Measurements from ENCODE around the gene PRKAG2.

Gene PRKAG2

DNA sequence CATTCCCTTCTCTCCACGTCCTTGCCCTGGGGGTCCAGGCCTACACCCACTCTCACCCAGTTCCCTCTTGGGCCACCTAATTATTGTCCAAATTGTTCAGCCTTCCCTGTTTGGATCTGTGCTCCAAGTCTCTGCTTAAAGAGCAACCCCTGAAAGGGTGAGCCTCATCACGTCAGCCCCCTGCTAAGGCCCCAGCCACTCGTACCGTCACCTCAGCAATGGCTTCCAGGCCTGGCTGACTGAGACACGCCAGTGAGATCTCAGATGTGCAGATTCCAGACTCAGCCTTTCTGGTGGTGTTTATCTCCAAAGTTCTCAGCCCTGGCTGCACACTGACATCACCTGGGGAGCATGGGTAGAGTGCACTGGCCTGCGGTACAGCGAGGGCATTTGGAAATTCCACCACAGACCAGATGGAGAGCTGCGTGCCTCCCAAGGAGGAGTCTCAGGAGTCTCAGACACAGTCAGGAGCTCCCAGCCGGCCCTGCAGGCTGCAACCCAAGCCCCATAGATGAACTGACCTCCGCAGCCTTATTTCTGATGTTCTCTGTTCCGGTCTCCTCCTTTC, 87.5 kb downstream of the PRKAG2 start:
- H3K4me3 ChIP-seq (ENCODE audit: low read length in 2 of 2), result no peak overlapping the region
- peaks cover 0 to 17% (median 3%) of the 10 kb centered on the region in 3 experiments for H3K27me3 ChIP-seq (ENCODE audit: control insufficient read depth in 3 of 3, insufficient read depth in 3 of 3, low read depth in 1 of 3, low read length in 3 of 3)
- H2AFZ ChIP-seq (ENCODE audit: low read length), result no peak overlapping the region
- no peak overlapping the region for H2BK15ac ChIP-seq (ENCODE audit: low read length)
- H2BK12ac ChIP-seq (ENCODE audit: low read length), result no peak overlapping the region
- no peak overlapping the region for H2BK120ac ChIP-seq (ENCODE audit: low read depth, low read length)
- H4K91ac ChIP-seq (ENCODE audit: low read depth, low read length, poor library complexity), result peak overlapping the region; percentile 13
- H4K8ac ChIP-seq (ENCODE audit: low read depth, low read length), result no peak overlapping the region
- no CpG with 5 or more reads among the region's 11 CpGs for WGBS, 2 donors (ENCODE audit: extremely low coverage in 2 of 2, insufficient read length in 2 of 2, insufficient replicate concordance in 1 of 2)
- DNase-seq (ENCODE audit: low spot score), result no peak
- peak overlapping the region; percentile 85 for H3K18ac ChIP-seq (ENCODE audit: low read length)
- no peaks in the 10 kb centered on the region for H3K79me1 ChIP-seq (ENCODE audit: low read depth, low read length)
- H3K4me1 ChIP-seq (ENCODE audit: control insufficient read depth in 2 of 2, insufficient read depth in 1 of 2, low read depth in 1 of 2, low read length in 2 of 2), result peaks cover 0 to 3% of the 10 kb centered on the region in 2 donors
- H2BK5ac ChIP-seq (ENCODE audit: low read length), result no peak overlapping the region
- H3K4me2 ChIP-seq (ENCODE audit: insufficient read depth, low read length, poor library complexity, severe bottlenecking), result no peak overlapping the region
- no peak overlapping the region for H3K9ac ChIP-seq (ENCODE audit: low read depth, low read length, poor library complexity)
- no peaks in the 10 kb centered on the region for H3K36me3 ChIP-seq (replicated peaks in 1 of 2; ENCODE audit: control insufficient read depth in 2 of 2, insufficient read depth in 2 of 2, low read length in 2 of 2)
- peak overlapping the region; percentile 82 for H2AK5ac ChIP-seq (ENCODE audit: low read depth, low read length)
- H3K9me3 ChIP-seq (replicated peaks in 1 of 2; ENCODE audit: control insufficient read depth in 2 of 2, insufficient read depth in 1 of 2, low read depth in 1 of 2, low read length in 2 of 2), result no peaks in the 10 kb centered on the region
- no peak overlapping the region for H3K14ac ChIP-seq (ENCODE audit: low read length)
- H3K27ac ChIP-seq (replicated peaks; ENCODE audit: low read length), result no peak overlapping the region
- no peak overlapping the region for H3K4ac ChIP-seq (ENCODE audit: low read length)
- H3K23ac ChIP-seq (ENCODE audit: low read depth, low read length, poor library complexity), result no peak overlapping the region

DNA sequence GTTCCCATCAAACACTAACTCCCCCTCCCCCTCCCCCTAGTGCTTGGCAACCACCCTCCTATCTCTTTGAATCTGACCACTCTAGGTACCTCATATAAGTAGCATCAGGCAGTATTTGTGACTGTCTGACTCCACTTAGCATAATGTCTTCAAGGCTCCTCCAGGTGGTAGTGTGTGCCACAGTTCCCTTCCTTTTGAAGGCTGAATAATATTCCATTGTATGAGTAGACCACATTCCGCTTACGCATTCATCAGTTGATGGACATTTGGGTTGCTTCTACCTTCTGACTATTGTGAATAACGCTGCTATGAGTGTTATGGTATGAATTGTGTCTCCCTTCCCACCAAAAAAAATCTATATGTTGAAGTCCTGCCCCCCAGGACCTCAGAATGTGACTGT, 89.6 kb downstream of the PRKAG2 start:
- H3K4me1 ChIP-seq (ENCODE audit: control insufficient read depth in 2 of 2, insufficient read depth in 1 of 2, low read depth in 1 of 2, low read length in 2 of 2), result peaks cover 0 to 2% of the 10 kb centered on the region in 2 donors
- H4K91ac ChIP-seq (ENCODE audit: low read depth, low read length, poor library complexity), result no peak overlapping the region
- no peak overlapping the region for H3K23ac ChIP-seq (ENCODE audit: low read depth, low read length, poor library complexity)
- H3K36me3 ChIP-seq (replicated peaks in 1 of 2; ENCODE audit: control insufficient read depth in 2 of 2, insufficient read depth in 2 of 2, low read length in 2 of 2), result no peaks in the 10 kb centered on the region
- H2AFZ ChIP-seq (ENCODE audit: low read length), result no peak overlapping the region
- H3K4me2 ChIP-seq (ENCODE audit: insufficient read depth, low read length, poor library complexity, severe bottlenecking), result no peak overlapping the region
- DNase-seq (ENCODE audit: low spot score), result no peak
- peaks cover 0 to 26% (median 5%) of the 10 kb centered on the region in 3 experiments for H3K27me3 ChIP-seq (ENCODE audit: control insufficient read depth in 3 of 3, insufficient read depth in 3 of 3, low read depth in 1 of 3, low read length in 3 of 3)
- no peak overlapping the region for H2AK5ac ChIP-seq (ENCODE audit: low read depth, low read length)
- no peak overlapping the region for H2BK5ac ChIP-seq (ENCODE audit: low read length)
- no peak overlapping the region for H4K8ac ChIP-seq (ENCODE audit: low read depth, low read length)
- no peak overlapping the region for H2BK15ac ChIP-seq (ENCODE audit: low read length)
- no peak overlapping the region for H3K9ac ChIP-seq (ENCODE audit: low read depth, low read length, poor library complexity)
- no peak overlapping the region for H3K4ac ChIP-seq (ENCODE audit: low read length)
- H3K9me3 ChIP-seq (replicated peaks in 1 of 2; ENCODE audit: control insufficient read depth in 2 of 2, insufficient read depth in 1 of 2, low read depth in 1 of 2, low read length in 2 of 2), result no peaks in the 10 kb centered on the region
- no peak overlapping the region for H2BK12ac ChIP-seq (ENCODE audit: low read length)
- WGBS, 2 donors (ENCODE audit: extremely low coverage in 2 of 2, insufficient read length in 2 of 2, insufficient replicate concordance in 1 of 2), result no CpG with 5 or more reads among the region's 3 CpGs
- no peak overlapping the region for H3K14ac ChIP-seq (ENCODE audit: low read length)
- H3K4me3 ChIP-seq (ENCODE audit: low read length in 2 of 2), result no peak overlapping the region
- no peak overlapping the region for H3K18ac ChIP-seq (ENCODE audit: low read length)
- H2BK120ac ChIP-seq (ENCODE audit: low read depth, low read length), result no peak overlapping the region
- no peaks in the 10 kb centered on the region for H3K79me1 ChIP-seq (ENCODE audit: low read depth, low read length)
- no peak overlapping the region for H3K27ac ChIP-seq (replicated peaks; ENCODE audit: low read length)

GRCh38 chr7:151786936-151787335, 90.0 kb downstream of the PRKAG2 start:
- Histone ChIP-seq H3K4me2 (ENCODE audit: insufficient read depth, low read length, poor library complexity, severe bottlenecking) (no peak overlapping the region), H3K79me1 (ENCODE audit: low read depth, low read length) (no peaks in the 10 kb centered on the region), H4K8ac (ENCODE audit: low read depth, low read length) (no peak overlapping the region), H2AFZ (ENCODE audit: low read length) (no peak overlapping the region), H3K4ac (ENCODE audit: low read length) (no peak overlapping the region), H3K27me3 (ENCODE audit: control insufficient read depth in 3 of 3, insufficient read depth in 3 of 3, low read depth in 1 of 3, low read length in 3 of 3) (peaks cover 0 to 27% (median 5%) of the 10 kb centered on the region in 3 experiments), H4K91ac (ENCODE audit: low read depth, low read length, poor library complexity) (no peak overlapping the region), H2BK15ac (ENCODE audit: low read length) (no peak overlapping the region), H2BK12ac (ENCODE audit: low read length) (no peak overlapping the region), H3K9me3 (replicated peaks in 1 of 2; ENCODE audit: control insufficient read depth in 2 of 2, insufficient read depth in 1 of 2, low read depth in 1 of 2, low read length in 2 of 2) (no peaks in the 10 kb centered on the region), H3K9ac (ENCODE audit: low read depth, low read length, poor library complexity) (no peak overlapping the region), H3K4me1 (ENCODE audit: control insufficient read depth in 2 of 2, insufficient read depth in 1 of 2, low read depth in 1 of 2, low read length in 2 of 2) (peaks cover 0 to 2% of the 10 kb centered on the region in 2 donors), H2BK5ac (ENCODE audit: low read length) (no peak overlapping the region), H3K36me3 (replicated peaks in 1 of 2; ENCODE audit: control insufficient read depth in 2 of 2, insufficient read depth in 2 of 2, low read length in 2 of 2) (no peaks in the 10 kb centered on the region), H2AK5ac (ENCODE audit: low read depth, low read length) (no peak overlapping the region), H3K4me3 (ENCODE audit: low read length in 2 of 2) (no peak overlapping the region), H2BK120ac (ENCODE audit: low read depth, low read length) (no peak overlapping the region), H3K18ac (ENCODE audit: low read length) (no peak overlapping the region), H3K23ac (ENCODE audit: low read depth, low read length, poor library complexity) (no peak overlapping the region), H3K14ac (ENCODE audit: low read length) (no peak overlapping the region), H3K27ac (replicated peaks; ENCODE audit: low read length) (no peak overlapping the region)
- DNase-seq (ENCODE audit: low spot score), result no peak
- WGBS, 2 donors (ENCODE audit: extremely low coverage in 2 of 2, insufficient read length in 2 of 2, insufficient replicate concordance in 1 of 2), result no CpG with 5 or more reads among the region's 5 CpGs

GRCh38 chr7:151786241-151786640, 90.7 kb downstream of the PRKAG2 start:
- H3K4me1 ChIP-seq (ENCODE audit: control insufficient read depth in 2 of 2, insufficient read depth in 1 of 2, low read depth in 1 of 2, low read length in 2 of 2), result peaks cover 0 to 2% of the 10 kb centered on the region in 2 donors

More at GRCh38 chr7:151786241-151786640, 90.7 kb downstream of the PRKAG2 start:
- H3K4me3 ChIP-seq (ENCODE audit: low read length in 2 of 2), result no peak overlapping the region
- H3K9ac ChIP-seq (ENCODE audit: low read depth, low read length, poor library complexity), result no peak overlapping the region
- H3K79me1 ChIP-seq (ENCODE audit: low read depth, low read length), result no peaks in the 10 kb centered on the region
- H3K9me3 ChIP-seq (replicated peaks in 1 of 2; ENCODE audit: control insufficient read depth in 2 of 2, insufficient read depth in 1 of 2, low read depth in 1 of 2, low read length in 2 of 2), result no peaks in the 10 kb centered on the region
- no peak overlapping the region for H3K27ac ChIP-seq (replicated peaks; ENCODE audit: low read length)
- no peak overlapping the region for H4K8ac ChIP-seq (ENCODE audit: low read depth, low read length)
- no peak overlapping the region for H2BK120ac ChIP-seq (ENCODE audit: low read depth, low read length)
- H3K4ac ChIP-seq (ENCODE audit: low read length), result no peak overlapping the region
- H2AFZ ChIP-seq (ENCODE audit: low read length), result no peak overlapping the region
- H3K14ac ChIP-seq (ENCODE audit: low read length), result no peak overlapping the region
- no peak overlapping the region for H4K91ac ChIP-seq (ENCODE audit: low read depth, low read length, poor library complexity)
- no peak overlapping the region for H2AK5ac ChIP-seq (ENCODE audit: low read depth, low read length)
- peaks cover 0 to 32% (median 5%) of the 10 kb centered on the region in 3 experiments for H3K27me3 ChIP-seq (ENCODE audit: control insufficient read depth in 3 of 3, insufficient read depth in 3 of 3, low read depth in 1 of 3, low read length in 3 of 3)
- H2BK12ac ChIP-seq (ENCODE audit: low read length), result no peak overlapping the region
- no peak overlapping the region for H3K23ac ChIP-seq (ENCODE audit: low read depth, low read length, poor library complexity)
- H2BK15ac ChIP-seq (ENCODE audit: low read length), result no peak overlapping the region
- no peak for DNase-seq (ENCODE audit: low spot score)
- WGBS, 2 donors (ENCODE audit: extremely low coverage in 2 of 2, insufficient read length in 2 of 2, insufficient replicate concordance in 1 of 2), result no CpG with 5 or more reads among the region's 19 CpGs
- no peaks in the 10 kb centered on the region for H3K36me3 ChIP-seq (replicated peaks in 1 of 2; ENCODE audit: control insufficient read depth in 2 of 2, insufficient read depth in 2 of 2, low read length in 2 of 2)
- H2BK5ac ChIP-seq (ENCODE audit: low read length), result no peak overlapping the region
- H3K4me2 ChIP-seq (ENCODE audit: insufficient read depth, low read length, poor library complexity, severe bottlenecking), result no peak overlapping the region
- peak overlapping the region; percentile 0 for H3K18ac ChIP-seq (ENCODE audit: low read length)
